ENCODE results near the gene TMEM163.

DNA sequence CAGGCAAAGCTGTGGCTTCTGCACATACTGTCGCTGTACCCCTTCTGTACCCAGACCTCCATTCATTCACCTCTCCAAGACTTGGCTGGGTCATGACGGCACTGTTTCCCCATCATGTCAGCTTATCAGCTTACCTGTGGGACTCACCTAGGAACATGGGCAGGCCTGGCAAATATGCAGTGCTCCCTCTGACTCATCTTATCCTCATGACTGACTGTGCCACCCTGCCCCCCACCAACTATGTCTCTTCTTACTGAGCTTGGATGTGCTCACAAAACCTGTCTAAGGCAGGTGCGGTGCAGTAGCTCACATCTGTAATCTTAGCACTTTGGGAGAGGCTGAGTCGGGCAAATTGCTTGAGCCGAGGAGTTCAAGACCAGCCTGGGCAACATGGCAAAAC lies 312.5 kb downstream of the TMEM163 start:
- TF ChIP-seq POLR2A (IDR thresholded peaks at IDR 0.05; ENCODE audit: low read length) (no peak), GATA1 (IDR thresholded peaks at IDR 0.05; ENCODE audit: low read depth, low read length) (no peak)
